CD14-positive monocyte (primary cell): Measurements from ENCODE around the gene UBAP2L. TPM values are rescaled to one million over a fixed set of nuclear protein-coding genes. Genes with fewer than 3 reads are reported as not detected.
"Not testable (repeated sequence)": the region's sequence is repeated elsewhere in the genome, so short reads cannot be mapped to it uniquely, and the experiment has no call there.

Experiments
- DNase-seq, 3 donors: peaks; one replicate each; pipeline ENCODE4 v3.0.0-alpha.2; 2011 to 2022
- H2AFZ ChIP-seq: 2 replicates; pipeline ENCODE4 v1.6.0; 2012; ENCODE audit warnings: mild to moderate bottlenecking, low read depth, low read length, inconsistent platforms; ENCODE audit not compliant: insufficient read depth, poor library complexity, severe bottlenecking
- H3K27ac ChIP-seq, 2 donors: 1 replicate in 1 of 2; 2 replicates in 1 of 2; pipeline ENCODE4 v1.5.1; 2012 to 2013; ENCODE audit warnings: low read length in 2 of 2, control low read depth in 1 of 2, inconsistent platforms in 1 of 2, low read depth in 1 of 2, mild to moderate bottlenecking in 1 of 2
- H3K27me3 ChIP-seq, 2 donors: one replicate each; pipeline versions ENCODE4 v1.6.0 to v1.6.1; 2011 to 2013; ENCODE audit warnings: low read length in 2 of 2; ENCODE audit not compliant: control insufficient read depth in 2 of 2, insufficient read depth in 2 of 2
- H3K36me3 ChIP-seq, 2 donors: replicated peaks in 1 of 2; 1 replicate in 1 of 2; 2 replicates in 1 of 2; pipeline versions ENCODE4 v1.5.1 to v1.6.1; 2012 to 2013; ENCODE audit warnings: low read length in 2 of 2, control low read depth in 1 of 2, inconsistent platforms in 1 of 2, mild to moderate bottlenecking in 1 of 2; ENCODE audit not compliant: insufficient read depth in 2 of 2, control insufficient read depth in 1 of 2
- H3K4me1 ChIP-seq, 2 donors: 1 replicate in 1 of 2; 2 replicates in 1 of 2; pipeline versions ENCODE4 v1.5.1 to v1.6.1; 2012 to 2013; ENCODE audit warnings: low read length in 2 of 2, control low read depth in 1 of 2, inconsistent platforms in 1 of 2, mild to moderate bottlenecking in 1 of 2, moderate library complexity in 1 of 2; ENCODE audit not compliant: insufficient read depth in 2 of 2, control insufficient read depth in 1 of 2
- H3K4me2 ChIP-seq: replicated peaks from 2 replicates; pipeline ENCODE3; 2012; ENCODE audit warnings: low read length, moderate library complexity, mild to moderate bottlenecking; ENCODE audit not compliant: poor library complexity, severe bottlenecking; ENCODE audit errors: extremely low read depth
- H3K4me3 ChIP-seq, 3 experiments: fragments of 200-600 bp in 1 of 3; sonication (generic) in 1 of 3; replicated peaks in 1 of 3; 1 replicate in 2 of 3; 2 replicates in 1 of 3; pipeline ENCODE4 v1.5.1; 2011 to 2013; ENCODE audit warnings: low read length in 3 of 3, mild to moderate bottlenecking in 3 of 3, control low read depth in 2 of 3, low read depth in 2 of 3, inconsistent platforms in 1 of 3, moderate library complexity in 1 of 3
- H3K79me2 ChIP-seq: 2 replicates; pipeline ENCODE4 v1.6.0; 2012; ENCODE audit warnings: mild to moderate bottlenecking, control low read depth, inconsistent platforms, low read length, moderate library complexity; ENCODE audit not compliant: insufficient read depth
- H3K9ac ChIP-seq: 2 replicates; pipeline ENCODE4 v1.6.0; 2017; ENCODE audit warnings: low read length, mild to moderate bottlenecking; ENCODE audit not compliant: insufficient read depth, poor library complexity, severe bottlenecking
- H3K9me3 ChIP-seq, 2 donors: replicated peaks in 1 of 2; 1 replicate in 1 of 2; 2 replicates in 1 of 2; pipeline versions ENCODE4 v1.5.1 to v1.6.1; 2012 to 2013; ENCODE audit warnings: low read length in 2 of 2, control low read depth in 1 of 2; ENCODE audit not compliant: control insufficient read depth in 1 of 2, insufficient read depth in 1 of 2
- H4K20me1 ChIP-seq: 2 replicates; pipeline ENCODE4 v1.6.0; 2012; ENCODE audit warnings: mild to moderate bottlenecking, low read length, control low read depth, moderate library complexity; ENCODE audit not compliant: insufficient read depth
- H3K27ac Mint-ChIP-seq, 7 donors: one replicate each; pipeline ENCODE4 v1.8.0; 2020; ENCODE audit warnings: mild to moderate bottlenecking in 7 of 7, mixed read lengths in 7 of 7, moderate library complexity in 6 of 7, inconsistent platforms in 2 of 7
- H3K27me3 Mint-ChIP-seq, 3 donors: one replicate each; pipeline ENCODE4 v1.8.0; 2021 to 2022; ENCODE audit warnings: low read depth in 3 of 3, mild to moderate bottlenecking in 3 of 3, mixed read lengths in 3 of 3, moderate library complexity in 3 of 3, inconsistent platforms in 1 of 3
- H3K36me3 Mint-ChIP-seq, 2 donors: one replicate each; pipeline ENCODE4 v1.8.0; 2020; ENCODE audit warnings: mixed read lengths in 2 of 2, inconsistent platforms in 1 of 2, mild to moderate bottlenecking in 1 of 2
- H3K4me1 Mint-ChIP-seq: one replicate; pipeline ENCODE4 v1.8.0; 2020; ENCODE audit warnings: mild to moderate bottlenecking, mixed read lengths
- H3K4me3 Mint-ChIP-seq, 2 donors: one replicate each; pipeline ENCODE4 v1.8.0; 2020; ENCODE audit warnings: mild to moderate bottlenecking in 2 of 2, mixed read lengths in 2 of 2, moderate library complexity in 1 of 2
- H3K9me3 Mint-ChIP-seq, 7 donors: one replicate each; pipeline ENCODE4 v1.8.0; 2020 to 2022; ENCODE audit warnings: mixed read lengths in 7 of 7, mild to moderate bottlenecking in 6 of 7, moderate library complexity in 6 of 7, inconsistent platforms in 2 of 7
- CTCF ChIP-seq: fragments of 200-600 bp; IDR thresholded peaks from one replicate; pipeline ENCODE4 v1.8.0; 2022; ENCODE audit warnings: antibody characterized with exemption, mild to moderate bottlenecking
- WGBS: methylation state at CpG from one replicate; pipeline ENCODE4 v1.1.5; 2013; ENCODE audit warnings: missing lambda C conversion rate; ENCODE audit not compliant: insufficient coverage; 5-methylcytosine and 5-hydroxymethylcytosine counted together
- intact Hi-C, 2 donors: fragments of 100-400 bp; cut with micrococcal nuclease; formaldehyde crosslinking; loops; one replicate each; pipeline versions ENCODE4 v1.15.0 to v1.15.1; 2023
- polyA plus RNA-seq, 3 donors: library from polyadenylated mRNA; depleted of rRNA in 1 of 3; unstranded in 2 of 3; stranded (reverse) in 1 of 3; fragments of 300-500 nt in 2 of 3; fragments of >200 nt in 1 of 3; fragmentation: Illumina TruSeq in 2 of 3; gene quantifications; 1 replicate in 2 of 3; 2 replicates in 1 of 3; pipeline ENCODE4 v1.2.3, GENCODE V29; 2012 to 2021

Gene UBAP2L
- polyA plus RNA-seq, 3 donors: 40.1 to 200 (median 46.8) TPM

GRCh38 chr1:154276797-154277196, 56.0 kb downstream of the UBAP2L start:
- Histone ChIP-seq H3K27me3 (no peaks in the 10 kb centered on the region), H3K9ac (no peak overlapping the region), H2AFZ (no peak overlapping the region), H3K4me2 (no peak overlapping the region), H3K4me3 (no peak overlapping the region), H3K4me1 (peaks cover 12 to 13% of the 10 kb centered on the region in 2 donors), H3K9me3 (no peaks in the 10 kb centered on the region), H4K20me1 (no peaks in the 10 kb centered on the region), H3K79me2 (peaks cover 13% of the 10 kb centered on the region), H3K36me3 (peaks cover 11 to 24% of the 10 kb centered on the region in 2 donors), H3K27ac (no peak overlapping the region)
- intact Hi-C loops: no loop called here
- 86% methylated on average over 2 of the region's 7 CpGs for WGBS
- TF ChIP-seq CTCF: peak; percentile 18
- DNase-seq: no peak
- Mint-ChIP-seq H3K36me3 (peaks cover 14 to 23% of the 10 kb centered on the region in 2 donors), H3K27me3 (peaks cover 0 to 2% (median 2%) of the 10 kb centered on the region in 3 donors), H3K9me3 (no peaks in the 10 kb centered on the region), H3K4me1 (peaks cover 14% of the 10 kb centered on the region), H3K4me3 (no peak overlapping the region), H3K27ac (no peak overlapping the region)

GRCh38 chr1:154287591-154287990, 66.8 kb downstream of the UBAP2L start:
- WGBS: no CpG with 5 or more reads among the region's 30 CpGs
- H3K4me1 ChIP-seq, H2AFZ ChIP-seq, H3K36me3 Mint-ChIP-seq, H3K4me3 ChIP-seq, H3K79me2 ChIP-seq, H3K4me3 Mint-ChIP-seq, H3K27ac ChIP-seq, H3K27me3 ChIP-seq, DNase-seq, H3K4me2 ChIP-seq, H4K20me1 ChIP-seq, H3K27ac Mint-ChIP-seq, H3K9me3 ChIP-seq, H3K36me3 ChIP-seq, intact Hi-C loops, H3K9me3 Mint-ChIP-seq, H3K4me1 Mint-ChIP-seq, H3K9ac ChIP-seq: not testable (repeated sequence)
- peaks cover 6 to 13% (median 8%) of the 10 kb centered on the region in 3 donors for H3K27me3 Mint-ChIP-seq
